HG03045 (cell line): Measurements from ENCODE around the gene ATP5PO.

Experiments used
- ATAC-seq: cut with Tn5 transposase; IDR thresholded peaks from one replicate; pipeline ENCODE4 v1.9.1; 2021; ENCODE audit warnings: mild to moderate bottlenecking, moderate library complexity; ENCODE audit not compliant: unreplicated experiment

Gene ATP5PO

DNA sequence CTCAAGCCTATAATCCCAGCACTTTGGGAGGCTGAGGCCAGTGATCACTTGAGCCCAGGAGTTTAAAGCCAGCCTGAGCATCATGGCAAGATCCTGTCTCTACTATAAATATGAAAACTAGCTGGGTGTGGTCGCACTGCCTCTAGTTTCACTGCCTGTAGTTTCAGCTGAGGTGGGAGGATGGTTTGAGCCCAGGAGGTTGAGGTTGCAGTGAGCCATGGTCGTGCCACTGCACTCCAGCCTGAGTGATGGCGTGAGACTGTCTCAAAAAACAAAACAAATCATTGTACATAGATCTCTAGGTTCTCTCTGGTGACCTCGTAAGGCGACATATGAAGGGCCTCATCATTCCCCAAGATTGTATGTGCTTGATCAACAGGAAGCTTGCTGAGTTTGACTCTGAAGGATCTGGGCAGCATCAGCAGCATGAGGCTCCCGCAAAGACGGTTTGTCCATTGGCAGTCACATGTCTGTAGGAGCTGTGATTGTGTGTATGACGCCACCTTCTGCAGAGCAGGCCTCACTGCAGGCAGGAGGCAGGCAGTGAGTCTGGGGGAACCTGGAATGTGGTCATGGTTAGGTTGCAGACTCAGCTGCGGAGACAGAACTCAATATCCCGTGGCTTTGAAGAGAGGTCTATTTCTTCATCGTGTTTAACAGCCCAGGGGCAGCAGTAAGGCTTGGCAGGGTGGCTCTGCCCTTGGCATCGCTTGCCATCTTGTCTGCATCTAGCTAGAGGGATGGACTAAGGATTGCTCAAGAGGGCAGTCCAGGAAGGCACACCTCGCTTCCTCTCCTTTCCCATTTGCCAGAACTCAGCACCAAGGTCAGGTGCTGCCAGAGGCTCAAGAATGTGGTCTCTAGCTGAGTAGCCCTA is 14.0 kb downstream of the ATP5PO start:
- no peak for ATAC-seq

DNA sequence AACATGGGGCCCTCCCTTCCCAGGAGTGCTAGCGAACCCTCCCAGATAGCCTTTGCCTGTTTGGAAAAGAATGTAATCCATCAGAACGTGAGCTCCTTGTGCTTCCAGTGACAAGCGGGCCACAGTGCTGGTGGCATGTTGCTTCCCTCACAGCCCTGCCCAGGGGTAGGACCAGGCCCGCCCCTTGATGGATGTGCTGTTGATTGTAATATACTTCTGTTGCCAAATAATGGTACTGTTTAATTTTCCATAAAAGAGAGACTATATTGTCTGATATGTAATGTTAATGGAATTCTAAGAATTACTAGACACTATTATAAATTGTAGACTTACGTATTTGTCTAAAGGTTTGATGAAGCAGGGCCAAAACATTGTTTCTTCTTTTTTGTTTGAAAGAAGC is 16.4 kb downstream of the ATP5PO start:
- ATAC-seq, result no peak

DNA sequence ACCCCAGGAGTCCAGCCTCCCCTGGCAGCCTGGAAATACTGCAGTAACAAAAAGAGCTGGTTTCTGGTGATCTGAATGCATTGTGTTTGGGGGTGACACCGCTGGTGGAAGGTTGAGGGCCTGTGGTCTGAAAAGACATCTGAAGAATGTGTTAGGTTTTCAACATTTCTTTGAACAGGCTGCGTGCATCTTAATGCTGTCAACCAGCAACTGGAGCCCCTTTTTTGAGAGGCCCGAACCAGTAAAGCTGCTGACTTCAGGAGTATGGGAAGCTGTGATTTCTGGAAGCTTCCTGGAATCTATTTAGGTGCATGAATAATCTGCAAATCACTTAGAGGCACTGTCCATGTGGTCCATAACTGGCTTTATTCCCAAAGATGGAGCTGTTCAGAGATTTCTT is 17.0 kb downstream of the ATP5PO start:
- ATAC-seq, result no peak

DNA sequence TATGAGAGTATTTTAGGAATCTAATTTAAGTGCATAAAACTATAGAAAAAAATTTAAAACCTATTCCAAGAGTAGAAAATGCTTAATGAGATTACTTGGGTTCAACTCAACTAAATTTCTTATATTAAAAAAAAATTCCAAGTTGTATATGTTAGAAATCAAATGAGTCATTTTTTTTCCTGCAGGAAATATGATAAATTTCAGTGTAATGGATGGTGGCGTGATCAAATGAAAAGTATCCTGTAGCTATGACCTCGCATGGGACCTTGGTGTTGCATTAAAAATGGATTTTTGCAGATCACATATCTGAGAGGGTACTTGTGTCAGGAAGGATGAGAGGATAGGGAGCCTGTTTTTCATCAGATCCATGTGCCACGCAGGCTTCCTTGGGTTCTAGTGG is 17.9 kb downstream of the ATP5PO start:
- no peak for ATAC-seq

DNA sequence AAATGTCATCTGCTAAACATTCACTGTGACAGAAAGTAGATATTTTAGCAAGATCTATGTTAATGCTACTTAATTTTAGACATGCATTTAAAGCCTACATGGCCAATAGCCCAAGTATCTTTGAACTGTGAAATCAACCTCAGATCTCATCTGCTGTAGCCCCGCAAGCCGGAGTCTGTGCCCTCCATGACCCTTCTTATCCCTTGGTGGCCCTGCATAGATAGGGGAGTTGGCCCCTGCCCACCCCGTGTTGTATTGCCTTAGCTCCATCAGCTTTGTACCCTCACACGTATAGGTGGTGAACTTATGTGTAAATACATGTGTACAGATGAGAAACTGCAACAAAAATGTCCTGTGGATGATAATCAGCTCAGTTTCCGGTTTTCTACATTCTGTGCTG is 18.5 kb downstream of the ATP5PO start:
- ATAC-seq, result no peak

DNA sequence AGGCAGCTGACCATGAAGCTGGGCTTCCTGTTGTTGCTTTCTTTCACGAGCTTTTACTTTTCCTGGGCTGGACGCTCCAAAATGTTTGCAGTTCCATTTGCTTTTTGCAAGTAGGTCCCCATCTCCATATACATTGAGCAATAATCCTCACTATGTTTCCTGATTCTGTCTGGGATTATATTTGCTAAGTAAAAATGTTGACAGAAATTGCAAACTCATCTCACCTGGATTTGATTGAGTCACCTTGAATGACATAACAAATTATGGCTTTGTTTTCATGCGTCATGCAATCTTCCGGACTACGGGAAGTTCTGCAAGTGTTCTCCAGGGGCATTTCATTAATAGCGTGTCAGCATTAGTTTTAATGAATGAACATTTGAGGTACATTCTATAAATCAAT is 18.9 kb downstream of the ATP5PO start:
- no peak for ATAC-seq

DNA sequence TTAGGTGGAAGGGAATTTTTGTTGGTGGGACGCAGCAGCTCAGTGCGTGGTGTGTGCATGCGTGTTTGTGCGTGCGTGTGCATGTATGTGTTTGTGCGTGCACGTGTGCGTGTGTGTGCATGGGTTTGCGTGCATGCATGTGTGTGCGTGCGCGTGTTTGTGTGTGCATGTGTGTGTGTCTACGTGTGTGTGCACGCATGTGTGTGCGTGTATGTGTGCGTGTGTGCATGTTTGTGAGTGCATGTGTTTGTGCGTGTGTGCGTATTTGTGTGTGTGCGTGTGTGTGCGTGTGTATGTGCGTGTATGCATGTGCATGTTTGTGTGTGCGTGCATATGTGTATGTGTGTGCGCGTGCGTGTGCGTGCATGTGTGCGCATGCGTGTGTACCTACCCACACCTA is 20.2 kb downstream of the ATP5PO start:
- ATAC-seq, result no peak

DNA sequence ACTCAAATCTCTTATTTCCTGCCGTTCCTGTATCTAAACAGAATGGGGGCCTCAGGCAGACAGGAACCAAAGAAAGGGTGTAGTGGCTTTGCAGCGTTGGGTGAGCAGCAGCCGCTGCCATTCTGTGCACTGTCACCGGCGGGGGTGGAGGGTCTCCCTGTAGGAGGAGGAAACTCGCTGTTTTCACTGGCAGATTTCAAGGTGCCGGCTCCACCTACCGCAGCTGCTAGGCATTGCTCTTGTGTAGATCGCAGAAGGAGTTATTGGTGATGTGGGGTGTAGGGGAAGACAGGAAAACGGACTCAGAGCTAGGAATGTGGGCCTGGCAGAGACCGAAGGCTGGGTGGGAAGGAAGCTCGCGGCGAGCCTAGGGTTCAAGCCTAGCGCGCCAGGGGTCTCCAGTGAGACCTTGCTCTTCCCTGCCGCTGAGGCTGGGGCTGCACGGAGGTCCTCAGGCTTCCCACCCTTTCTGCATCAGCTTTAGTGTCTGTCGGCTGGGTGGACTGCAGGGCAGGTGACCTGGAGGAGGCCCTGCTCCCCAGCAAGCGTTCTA is 20.8 kb downstream of the ATP5PO start:
- ATAC-seq, result no peak

DNA sequence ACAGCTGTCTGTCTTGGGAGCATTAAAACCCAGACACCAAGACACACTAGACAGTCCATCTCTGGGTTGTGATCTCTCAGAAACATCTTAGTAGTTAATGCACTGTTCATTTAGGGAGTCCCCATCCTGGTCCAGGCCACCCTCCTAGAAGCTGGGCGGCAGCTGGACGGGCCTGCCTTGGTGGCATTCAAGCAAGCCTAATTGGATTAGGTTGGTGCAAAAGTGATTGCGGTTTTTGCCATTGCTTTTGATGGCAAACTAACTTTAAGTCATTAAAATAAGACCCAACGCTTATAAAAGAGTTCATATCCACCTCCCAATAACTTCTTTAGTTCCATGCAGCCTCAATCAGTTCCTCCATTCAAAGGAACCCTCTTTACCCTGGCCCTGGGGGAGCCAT is 21.7 kb downstream of the ATP5PO start:
- ATAC-seq, result no peak

DNA sequence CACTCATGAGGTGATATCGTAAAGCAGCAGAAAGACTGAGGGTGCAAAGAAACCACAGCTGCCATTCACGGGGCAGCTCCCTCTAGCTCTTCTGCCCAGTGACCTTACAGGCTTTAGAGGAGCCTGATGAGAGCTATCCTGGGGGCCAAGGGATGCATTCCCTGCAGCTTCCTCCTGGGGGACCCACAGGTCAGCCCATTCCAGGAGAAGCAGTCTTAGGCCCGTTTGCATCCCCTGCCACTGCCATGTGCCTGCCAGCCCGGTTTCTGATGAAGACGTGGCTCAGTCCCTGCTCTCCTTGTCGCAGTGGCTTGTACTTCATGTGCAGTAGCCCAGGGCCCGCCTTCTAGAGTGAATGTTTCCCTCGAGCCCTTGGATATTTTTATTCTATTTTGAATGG is 22.8 kb downstream of the ATP5PO start:
- no peak for ATAC-seq

DNA sequence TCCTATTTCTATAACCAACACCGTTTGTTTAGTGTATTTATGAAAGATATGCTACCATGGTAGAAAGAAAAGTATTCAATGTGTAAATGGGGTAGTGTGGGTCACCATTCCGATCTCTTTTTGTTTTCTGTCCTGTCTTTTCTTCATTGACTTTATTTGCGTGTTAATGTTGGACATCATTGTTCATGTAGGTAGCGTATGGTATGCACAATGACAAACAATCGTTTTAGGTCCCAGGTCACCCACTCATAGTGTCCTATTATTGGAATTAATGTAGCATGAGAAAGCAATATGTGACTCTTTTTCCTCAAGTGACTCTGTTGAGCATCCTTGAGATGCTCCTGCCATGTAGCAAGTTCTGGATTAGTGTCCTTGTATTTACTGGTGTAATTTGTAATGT is 25.4 kb downstream of the ATP5PO start:
- no peak for ATAC-seq

DNA sequence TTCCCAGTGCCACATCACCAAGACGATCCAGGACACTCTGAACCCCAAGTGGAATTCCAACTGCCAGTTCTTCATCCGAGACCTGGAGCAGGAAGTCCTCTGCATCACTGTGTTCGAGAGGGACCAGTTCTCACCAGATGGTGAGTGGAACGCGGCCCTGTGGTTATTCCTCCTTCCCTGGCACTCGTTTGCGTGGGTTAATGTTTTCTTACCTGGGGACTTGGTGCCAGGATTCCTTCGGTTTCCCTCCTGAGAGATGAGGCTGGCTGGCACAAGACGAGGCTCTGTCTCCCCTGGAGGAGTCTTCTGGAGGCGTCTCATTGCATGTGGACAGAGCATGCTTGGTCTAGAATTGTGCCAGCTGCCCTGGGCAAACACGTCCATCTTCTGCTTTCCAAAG is 29.3 kb downstream of the ATP5PO start:
- no peak for ATAC-seq

DNA sequence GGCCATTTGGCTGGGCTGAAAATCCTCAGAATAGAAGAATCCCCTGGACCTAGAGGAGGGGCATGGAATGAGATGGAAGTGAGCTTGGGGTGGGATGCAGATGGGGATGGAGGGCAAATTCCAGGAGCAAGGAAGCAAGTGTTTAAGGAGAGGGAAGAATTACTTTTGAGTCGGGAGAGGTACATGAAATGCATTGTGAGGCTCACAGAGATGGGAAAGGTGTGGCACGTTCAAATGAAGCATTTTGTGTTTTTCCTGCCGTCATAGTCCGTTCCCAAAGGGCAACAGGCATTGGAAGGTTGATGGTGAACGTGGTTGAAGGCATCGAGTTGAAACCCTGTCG is 30.5 kb downstream of the ATP5PO start:
- no peak for ATAC-seq

DNA sequence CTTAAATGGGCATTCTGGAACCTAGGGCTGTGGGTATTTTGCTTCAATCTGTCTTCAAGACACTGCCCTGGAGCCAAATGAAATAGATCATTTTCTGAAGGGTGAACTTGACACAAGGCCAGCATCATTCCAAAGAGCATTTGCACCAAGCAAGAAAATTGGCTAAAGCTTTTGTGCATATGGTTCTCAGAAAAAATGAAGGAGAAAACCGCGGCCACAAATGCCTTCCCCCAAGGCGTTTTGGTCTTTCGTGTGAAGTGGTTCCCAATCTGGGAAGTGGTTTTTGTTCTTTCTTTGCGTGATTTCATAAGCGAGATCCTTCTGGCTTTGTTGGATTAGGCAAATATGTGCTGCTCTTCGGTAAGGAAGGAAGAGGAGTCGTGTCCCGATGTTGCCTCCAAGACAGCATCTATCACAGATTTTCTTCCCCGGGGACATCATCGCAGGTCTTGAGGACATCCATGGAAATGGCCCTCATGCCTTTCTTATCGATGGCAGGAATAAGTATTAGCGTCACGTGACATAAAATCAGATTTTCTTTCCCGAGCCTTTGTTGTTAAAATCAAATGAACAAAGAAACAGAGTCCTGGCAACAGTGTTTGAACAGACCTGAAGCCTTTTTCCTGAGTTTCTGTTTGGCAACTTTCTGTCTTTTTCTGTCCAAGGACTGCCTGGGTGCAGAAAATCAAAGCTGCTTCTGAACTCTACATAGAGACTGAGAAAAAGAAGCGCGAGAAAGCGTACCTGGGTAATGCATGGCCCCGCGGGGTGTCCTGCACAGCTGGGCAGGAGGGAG is 31.0 kb downstream of the ATP5PO start:
- ATAC-seq, result no peak

DNA sequence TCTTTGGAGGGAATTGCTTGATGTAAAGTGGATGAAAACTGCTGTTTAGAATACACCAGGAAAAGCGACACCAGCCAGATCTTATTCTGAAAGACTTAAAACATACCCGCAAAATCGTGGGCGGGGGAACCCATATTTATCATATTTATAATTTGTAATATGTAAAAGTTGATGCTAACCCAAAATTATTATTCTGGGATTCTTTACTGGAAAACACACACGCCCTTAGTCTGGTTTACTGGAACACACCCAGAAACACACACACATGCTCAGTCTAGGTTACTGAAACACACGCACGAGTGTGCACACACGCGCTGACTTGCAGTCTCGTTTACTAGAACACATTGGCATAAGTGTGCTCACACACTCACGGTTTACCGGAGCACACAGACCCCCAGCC is 32.5 kb downstream of the ATP5PO start:
- ATAC-seq, result no peak

DNA sequence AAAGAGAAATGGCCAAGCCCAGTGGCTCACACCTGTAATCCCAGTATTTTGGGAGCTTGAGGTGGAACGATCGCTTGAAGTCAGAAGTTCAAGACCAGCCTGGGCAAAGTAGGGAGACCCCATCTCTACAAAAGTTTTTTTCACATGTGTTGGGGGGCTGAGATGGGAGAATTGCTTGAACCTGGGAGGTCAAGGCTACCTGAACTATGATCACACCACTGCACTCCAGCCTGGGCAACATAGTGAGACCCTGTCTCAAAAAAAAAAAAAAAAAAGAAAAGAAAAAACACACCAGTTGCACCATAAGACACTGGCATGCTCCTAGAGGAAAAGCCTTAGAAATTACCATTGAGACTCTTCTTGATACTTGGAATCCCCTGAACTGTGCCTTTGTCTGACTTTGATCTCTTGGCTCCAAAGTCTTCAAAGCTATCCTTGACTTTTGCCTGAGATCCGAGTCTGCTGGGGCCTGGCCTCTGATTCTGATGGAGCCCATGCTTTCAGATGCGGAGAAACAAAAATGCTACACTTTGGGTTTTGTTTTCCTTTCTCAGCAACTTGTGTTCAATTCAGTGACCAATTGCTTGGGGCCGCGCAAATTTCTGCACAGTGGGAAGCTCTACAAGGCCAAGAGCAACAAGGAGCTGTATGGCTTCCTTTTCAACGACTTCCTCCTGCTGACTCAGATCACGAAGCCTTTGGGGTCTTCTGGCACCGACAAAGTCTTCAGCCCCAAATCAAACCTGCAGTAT is 33.7 kb downstream of the ATP5PO start:
- no peak for ATAC-seq

DNA sequence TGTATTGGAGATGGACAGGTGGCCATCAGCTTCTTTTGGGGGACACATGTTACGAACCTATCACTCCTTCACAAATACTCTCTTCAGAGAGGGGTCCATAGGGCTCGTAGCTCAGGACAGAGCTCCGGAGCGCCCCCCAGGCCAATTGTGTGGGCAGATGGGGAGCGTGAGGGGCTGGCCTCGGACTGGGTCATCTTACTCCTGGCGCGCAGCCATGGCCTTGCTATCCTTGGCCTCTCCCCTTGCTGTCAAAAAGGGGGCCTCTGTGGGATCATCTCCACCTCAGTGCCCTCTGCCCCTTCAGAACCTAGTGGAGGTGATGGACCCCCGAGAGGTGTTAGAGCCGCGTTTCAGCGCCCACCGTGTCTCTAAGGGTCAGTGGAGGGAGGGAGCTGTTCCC is 35.0 kb downstream of the ATP5PO start:
- ATAC-seq, result no peak

DNA sequence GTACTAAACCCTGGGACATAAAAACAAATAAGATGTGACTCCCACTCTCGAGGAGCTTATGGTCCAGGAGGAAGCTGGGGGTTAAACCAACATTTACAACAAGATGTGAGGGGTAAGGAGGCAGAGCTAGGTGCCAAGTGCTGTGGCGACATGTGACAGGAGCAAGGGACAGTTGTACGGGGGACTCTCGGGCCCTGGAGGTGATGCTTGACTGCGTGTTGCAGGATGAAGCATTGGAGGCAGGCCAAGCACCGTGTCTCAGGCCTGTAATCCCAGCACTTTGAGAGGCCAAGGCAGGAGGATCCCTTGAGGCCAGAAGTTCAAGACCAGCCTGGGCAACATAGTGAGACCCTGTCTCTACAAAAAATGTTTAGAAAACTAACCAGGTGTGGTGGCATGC is 36.8 kb downstream of the ATP5PO start:
- ATAC-seq, result no peak

DNA sequence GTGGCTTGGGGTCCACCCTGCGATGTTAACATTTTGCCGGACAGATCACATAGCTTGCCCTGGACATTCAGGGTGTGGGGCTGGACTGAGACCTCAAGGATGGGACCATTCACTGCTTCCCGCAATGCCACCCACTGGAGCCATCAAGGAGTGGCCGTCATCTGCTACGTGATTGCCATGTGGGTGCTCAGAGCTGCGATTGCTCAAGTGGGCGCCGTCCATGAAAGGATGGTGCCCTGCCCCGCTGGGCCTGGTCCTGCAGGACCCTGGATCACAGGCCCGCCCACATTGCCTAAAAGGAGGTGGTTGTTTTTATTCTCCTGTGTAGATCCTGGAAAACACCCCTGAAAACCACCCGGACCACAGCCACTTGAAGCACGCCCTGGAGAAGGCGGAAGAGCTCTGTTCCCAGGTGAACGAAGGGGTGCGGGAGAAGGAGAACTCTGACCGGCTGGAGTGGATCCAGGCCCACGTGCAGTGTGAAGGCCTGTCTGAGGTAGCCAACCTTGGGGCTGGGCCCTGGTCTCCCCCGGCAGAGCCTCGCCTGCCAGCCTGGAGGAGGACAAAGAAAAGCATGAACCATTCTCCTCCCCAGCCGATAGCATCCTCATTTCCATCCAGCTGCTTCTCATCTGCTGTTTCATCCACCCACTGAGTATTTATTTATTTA is 40.4 kb downstream of the ATP5PO start:
- no peak for ATAC-seq

DNA sequence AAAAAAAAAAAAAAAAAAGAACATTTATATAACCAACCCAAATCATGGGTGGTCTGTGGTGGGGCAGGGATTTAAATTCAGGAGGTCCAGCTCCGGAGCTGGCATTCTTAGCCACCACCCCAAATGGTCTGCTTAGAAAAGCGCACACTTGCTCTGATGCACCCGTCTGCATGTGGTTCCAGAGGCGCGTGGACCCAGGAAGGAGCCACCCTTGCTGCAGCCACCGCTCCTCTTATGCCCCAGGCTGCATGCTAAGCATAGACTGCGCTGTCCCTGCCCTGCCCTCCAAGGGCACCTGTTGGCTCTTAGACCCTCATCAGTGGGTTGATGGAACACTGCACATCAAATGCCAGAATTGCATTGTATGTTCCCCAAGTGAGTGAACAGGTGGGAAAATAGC is 41.4 kb downstream of the ATP5PO start:
- no peak for ATAC-seq
